GM13976 (cell line): ENCODE measurements around the gene ROBO4.

ENCODE experiments used
- DNase-seq: peaks from one replicate; pipeline ENCODE4 v3.0.0; 2012; ENCODE audit warnings: low spot score
- in situ Hi-C: fragments of 300-500 bp; cut with MboI; formaldehyde crosslinking; loops from one replicate; pipeline ENCODE4 v1.12.0; 2022; ENCODE audit warnings: low sequenced_read_pairs, mixed read lengths, inconsistent platforms; ENCODE audit not compliant: unreplicated experiment
- TF ChIP-seq, protein P1 (sequence below): IDR thresholded peaks from 2 replicates; pipeline ENCODE4 v1.5.1; 2012; ENCODE audit warnings: borderline replicate concordance, mild to moderate bottlenecking; ENCODE audit not compliant: insufficient read depth; ENCODE audit errors: extremely low read depth, missing control alignments, control extremely low read depth

The ROBO4 gene

DNA sequence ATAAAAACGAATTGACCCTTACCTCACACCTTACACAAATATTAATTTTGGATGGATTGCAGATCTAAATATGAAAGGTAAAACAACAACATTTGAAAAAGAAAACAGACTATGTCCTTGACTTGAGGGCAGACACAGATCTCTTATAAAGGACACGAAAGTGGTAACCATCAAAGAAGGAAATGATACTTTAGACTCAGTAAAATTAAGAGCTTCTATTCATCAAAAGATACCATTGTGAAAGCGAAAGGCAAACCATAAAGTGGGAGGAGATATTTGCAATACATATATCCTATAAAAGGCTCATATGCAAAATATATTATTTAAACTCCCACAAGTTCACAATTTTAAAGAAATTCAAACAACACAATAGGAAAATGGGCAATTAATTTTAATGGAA lies 33.1 kb upstream of the ROBO4 start:
- in situ Hi-C loops: no loop called here
- TF ChIP-seq, protein P1, sequence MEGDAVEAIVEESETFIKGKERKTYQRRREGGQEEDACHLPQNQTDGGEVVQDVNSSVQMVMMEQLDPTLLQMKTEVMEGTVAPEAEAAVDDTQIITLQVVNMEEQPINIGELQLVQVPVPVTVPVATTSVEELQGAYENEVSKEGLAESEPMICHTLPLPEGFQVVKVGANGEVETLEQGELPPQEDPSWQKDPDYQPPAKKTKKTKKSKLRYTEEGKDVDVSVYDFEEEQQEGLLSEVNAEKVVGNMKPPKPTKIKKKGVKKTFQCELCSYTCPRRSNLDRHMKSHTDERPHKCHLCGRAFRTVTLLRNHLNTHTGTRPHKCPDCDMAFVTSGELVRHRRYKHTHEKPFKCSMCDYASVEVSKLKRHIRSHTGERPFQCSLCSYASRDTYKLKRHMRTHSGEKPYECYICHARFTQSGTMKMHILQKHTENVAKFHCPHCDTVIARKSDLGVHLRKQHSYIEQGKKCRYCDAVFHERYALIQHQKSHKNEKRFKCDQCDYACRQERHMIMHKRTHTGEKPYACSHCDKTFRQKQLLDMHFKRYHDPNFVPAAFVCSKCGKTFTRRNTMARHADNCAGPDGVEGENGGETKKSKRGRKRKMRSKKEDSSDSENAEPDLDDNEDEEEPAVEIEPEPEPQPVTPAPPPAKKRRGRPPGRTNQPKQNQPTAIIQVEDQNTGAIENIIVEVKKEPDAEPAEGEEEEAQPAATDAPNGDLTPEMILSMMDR: no peak

DNA sequence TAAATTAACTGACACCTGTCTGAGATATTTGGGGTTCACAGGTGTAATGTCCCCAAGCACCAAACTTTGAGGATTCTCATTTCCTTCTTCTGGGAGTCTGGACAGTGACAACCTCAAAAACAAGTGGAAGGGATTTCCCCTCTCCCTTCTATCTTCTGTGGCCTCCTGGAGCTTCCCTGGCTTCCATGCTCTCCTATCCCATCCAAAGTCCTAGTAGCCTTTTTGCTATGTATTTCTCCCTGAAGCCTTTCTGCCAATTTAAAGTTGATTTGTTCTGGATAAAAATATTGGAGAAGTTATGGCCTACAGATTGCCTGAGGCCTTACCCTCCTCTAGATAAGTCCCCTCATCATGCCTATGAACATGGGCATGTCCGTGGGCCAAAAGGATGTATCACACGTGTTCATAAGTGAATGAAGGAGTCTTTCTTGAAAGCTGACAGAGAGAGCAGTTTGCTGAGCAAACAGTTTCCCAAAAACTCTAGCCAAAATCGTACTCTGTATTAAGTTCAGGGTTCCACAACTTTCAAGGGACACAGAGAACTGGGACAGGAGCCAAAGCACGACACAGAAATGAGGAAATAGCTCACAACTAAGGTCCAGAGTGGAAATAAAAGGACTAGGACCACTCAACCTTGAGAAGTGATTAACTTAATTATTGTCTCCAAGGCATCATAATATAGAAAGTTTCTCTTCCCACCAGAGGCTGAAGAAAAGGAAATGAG lies 31.4 kb upstream of the ROBO4 start:
- in situ Hi-C loops: no loop called here
- DNase-seq: no peak
- TF ChIP-seq, protein P1: no peak

More for the DNA sequence above, 33.1 kb upstream of the ROBO4 start:
- peak; percentile 34 for DNase-seq

DNA sequence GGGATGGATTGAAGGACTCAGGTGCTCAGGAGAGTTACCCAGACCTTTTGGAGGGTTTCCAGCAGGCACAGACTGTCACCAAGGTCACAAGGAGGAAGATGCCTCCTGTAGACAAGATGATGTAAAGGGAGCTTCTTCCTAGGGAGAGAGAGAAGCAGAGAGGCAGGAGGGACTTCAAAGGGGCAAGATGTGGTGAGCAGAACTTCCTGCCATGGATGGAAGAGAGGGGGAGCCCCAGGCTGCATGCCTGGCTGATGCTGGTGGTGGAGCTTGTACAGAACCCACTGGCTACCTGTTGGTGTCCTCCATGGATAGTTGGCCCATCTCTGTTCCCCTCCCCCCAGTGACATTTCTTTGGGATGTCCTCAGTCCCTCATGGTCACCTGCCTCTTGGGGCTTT lies 25.6 kb upstream of the ROBO4 start:
- in situ Hi-C loops: no loop called here
- DNase-seq: no peak
- TF ChIP-seq, protein P1: no peak

DNA sequence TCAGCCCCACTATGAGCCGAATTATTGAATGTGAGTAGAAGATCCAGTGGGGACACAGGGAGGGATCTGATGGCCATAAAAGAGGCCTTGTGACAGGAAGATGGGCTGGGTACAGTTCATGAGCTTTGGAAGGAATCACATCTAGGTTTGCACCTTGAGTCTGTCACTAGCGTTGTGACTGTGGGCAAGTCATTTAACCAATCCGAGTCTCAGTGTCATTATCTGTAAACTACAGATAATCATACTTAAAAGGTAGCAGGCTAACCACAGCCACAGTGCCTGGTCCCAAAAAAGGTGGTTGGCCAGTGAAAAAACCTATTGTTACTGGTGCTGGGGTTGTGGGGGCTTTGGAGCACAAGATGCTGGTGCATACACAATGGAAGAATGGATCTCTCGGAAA lies 25.2 kb upstream of the ROBO4 start:
- TF ChIP-seq, protein P1: no peak
- in situ Hi-C loops: no loop called here
- no peak for DNase-seq

DNA sequence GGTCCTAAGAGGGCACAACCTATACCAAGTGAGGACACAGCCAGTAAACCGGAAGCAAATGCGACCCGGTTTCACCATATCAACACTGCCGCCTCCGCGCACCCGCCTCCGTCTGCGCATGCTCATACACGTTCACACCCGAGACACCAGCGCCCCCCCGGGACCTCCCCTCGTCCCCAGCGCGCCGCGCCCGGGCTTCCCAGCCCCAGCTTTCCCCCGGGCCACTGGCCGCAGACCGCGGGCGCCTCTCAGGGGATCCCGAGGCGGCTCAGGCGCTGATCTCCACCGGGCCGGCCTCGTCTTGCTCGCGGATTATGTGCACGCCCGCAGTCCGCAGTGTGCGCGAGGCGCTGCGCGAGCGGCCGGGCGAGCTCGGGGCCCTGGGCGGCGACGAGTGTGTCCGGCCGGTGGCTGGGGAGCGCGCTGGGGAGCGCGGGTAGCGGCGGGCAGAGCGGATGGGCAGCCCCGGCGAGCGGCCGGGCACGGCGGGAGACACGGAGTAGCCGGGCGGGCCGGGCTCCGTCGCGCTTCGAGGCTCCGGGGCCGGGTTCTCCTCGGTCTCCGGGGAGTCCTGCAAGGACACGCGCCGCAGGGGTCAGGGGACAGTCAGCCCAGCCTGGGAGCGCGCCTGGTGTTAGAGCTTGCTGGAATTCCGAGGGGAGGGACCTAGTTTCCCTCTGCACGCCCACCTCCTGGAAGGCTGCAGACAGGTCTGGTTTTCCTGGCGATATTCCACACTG lies 23.4 kb upstream of the ROBO4 start:
- in situ Hi-C loops: no loop called here
- TF ChIP-seq, protein P1: no peak
- DNase-seq: peak; percentile 77

DNA sequence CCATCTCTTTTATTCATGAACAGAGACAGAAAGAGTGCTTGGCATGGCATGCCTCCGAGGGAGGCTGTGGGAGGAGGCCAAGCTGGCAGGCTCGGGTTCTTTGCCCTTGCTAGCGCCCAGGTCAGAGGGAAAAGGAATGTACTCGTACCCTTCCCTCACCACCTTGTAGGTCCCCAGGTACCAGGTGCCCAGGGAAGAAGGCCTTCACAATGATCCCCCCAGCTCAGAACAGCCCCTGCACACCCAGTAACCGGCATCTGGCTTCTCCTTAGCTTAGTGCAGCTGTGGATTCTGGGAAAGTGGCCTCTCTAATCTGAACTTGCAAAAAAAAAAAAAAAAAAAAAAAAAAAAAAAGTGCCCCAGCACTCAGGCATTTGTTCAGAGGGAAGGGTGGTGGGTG lies 22.7 kb upstream of the ROBO4 start:
- TF ChIP-seq, protein P1: no peak
- in situ Hi-C loops: no loop called here
- no peak for DNase-seq
